HG03378 (cell line): ENCODE measurements around the gene METTL9.

ENCODE experiments used
- ATAC-seq: cut with Tn5 transposase; IDR thresholded peaks from one replicate; pipeline ENCODE4 v1.9.1; 2021; ENCODE audit warnings: mild to moderate bottlenecking, moderate library complexity; ENCODE audit not compliant: unreplicated experiment

METTL9 gene

DNA sequence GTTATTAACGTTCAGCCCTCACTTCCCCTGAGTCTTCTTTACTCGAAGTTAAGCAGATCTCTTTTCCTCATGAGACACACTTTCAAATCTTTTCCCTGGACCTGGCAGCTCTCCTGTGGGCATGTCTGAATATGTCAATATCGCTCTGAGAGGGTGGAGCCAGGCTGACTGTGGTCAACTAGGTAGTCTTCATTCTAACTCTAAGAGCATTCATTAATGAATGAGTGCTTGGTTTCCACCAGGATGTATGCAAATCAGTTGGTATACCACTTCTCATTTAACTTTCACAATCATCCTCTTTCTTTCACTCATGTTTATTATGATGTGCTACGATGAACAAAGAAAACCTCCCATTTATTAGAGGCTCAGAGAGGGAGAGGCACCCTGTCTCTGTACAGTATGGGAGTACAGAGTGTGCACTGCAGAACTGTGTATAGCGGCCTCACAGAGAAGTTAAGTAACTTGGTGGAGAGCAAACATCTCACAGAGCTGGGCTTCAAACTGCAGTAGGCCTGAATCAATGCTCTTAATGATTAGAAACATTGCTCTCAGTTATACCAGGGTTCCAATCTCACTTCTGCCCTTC, 104.3 kb downstream of the METTL9 start:
- no peak for ATAC-seq

- no peak for ATAC-seq
These were observed 104.9 kb downstream of the METTL9 start for GRCh38 chr16:21704266-21704665.

GRCh38 chr16:21704733-21705132, 105.4 kb downstream of the METTL9 start:
- ATAC-seq, result no peak
